GM10266 (cell line): ENCODE measurements around the gene LYST.

Experiments
- DNase-seq: peaks from one replicate; pipeline ENCODE4 v3.0.0; 2012; ENCODE audit errors: extremely low spot score
- TF ChIP-seq, protein P1 (sequence below): IDR thresholded peaks from 2 replicates; pipeline ENCODE4 v1.5.1; 2012; ENCODE audit warnings: mild to moderate bottlenecking, low read depth; ENCODE audit not compliant: control insufficient read depth, insufficient read depth; ENCODE audit errors: missing control alignments

The LYST gene

DNA sequence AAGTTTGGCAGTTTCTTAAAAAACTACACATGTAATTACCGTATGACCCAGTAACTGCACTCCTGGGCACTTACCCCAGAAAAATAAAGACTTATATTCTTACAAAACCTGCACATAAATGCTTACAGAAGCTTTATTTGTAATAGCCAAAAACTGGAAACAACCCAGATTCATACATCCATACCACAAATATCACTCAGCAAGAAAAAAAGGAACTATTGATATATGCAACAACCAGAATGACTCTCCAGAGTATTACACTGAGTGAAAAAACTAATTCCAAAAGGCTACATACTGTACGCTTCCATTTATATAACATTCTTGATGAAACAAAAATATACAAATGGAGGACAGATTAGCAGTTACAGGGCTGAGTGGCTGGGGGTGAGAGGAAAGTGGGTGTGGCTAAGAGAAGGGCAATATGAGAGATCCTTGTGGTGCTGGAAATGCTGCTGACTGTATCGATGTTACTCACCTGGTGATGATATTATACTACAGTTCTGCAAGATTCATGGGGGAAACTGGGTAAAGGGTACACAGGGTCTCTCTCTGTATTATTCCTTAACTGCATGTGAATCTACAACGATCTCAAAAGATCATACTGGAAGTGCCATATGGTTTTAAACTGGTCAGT lies 121.1 kb downstream of the LYST start:
- no peak for DNase-seq
- TF ChIP-seq, protein P1, sequence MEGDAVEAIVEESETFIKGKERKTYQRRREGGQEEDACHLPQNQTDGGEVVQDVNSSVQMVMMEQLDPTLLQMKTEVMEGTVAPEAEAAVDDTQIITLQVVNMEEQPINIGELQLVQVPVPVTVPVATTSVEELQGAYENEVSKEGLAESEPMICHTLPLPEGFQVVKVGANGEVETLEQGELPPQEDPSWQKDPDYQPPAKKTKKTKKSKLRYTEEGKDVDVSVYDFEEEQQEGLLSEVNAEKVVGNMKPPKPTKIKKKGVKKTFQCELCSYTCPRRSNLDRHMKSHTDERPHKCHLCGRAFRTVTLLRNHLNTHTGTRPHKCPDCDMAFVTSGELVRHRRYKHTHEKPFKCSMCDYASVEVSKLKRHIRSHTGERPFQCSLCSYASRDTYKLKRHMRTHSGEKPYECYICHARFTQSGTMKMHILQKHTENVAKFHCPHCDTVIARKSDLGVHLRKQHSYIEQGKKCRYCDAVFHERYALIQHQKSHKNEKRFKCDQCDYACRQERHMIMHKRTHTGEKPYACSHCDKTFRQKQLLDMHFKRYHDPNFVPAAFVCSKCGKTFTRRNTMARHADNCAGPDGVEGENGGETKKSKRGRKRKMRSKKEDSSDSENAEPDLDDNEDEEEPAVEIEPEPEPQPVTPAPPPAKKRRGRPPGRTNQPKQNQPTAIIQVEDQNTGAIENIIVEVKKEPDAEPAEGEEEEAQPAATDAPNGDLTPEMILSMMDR, result no peak

DNA sequence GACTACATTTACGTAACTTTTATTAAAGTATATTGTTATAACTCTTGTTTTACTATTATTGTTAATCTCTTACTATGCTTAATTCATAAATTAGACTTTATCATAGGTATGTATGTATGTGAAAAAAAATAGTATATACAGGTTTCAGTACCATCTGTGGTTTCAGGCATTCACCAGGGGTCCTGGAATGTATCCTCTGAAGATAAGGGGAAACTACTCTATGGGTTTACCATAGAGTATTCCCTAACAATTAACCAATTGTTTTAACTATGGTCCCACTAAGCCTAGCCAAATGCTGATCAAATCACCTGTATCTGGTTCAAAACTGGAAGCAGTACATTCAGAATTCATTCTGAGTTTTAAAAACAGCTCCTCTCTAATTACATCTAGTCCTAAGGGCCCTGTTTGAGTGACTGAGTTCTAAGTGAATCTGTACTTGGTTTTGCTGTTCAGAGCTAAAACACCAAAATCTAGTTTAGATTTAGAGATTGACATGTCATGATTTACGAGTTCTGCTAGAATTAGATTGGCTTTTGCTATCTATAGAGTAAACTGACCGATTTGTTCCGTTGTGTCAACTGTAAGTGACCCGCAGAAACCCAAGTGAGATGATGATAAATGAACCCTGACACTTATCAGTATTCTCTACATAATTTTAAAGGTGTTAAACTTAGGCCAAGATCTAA lies 123.6 kb downstream of the LYST start:
- TF ChIP-seq, protein P1, result no peak
- no peak for DNase-seq

DNA sequence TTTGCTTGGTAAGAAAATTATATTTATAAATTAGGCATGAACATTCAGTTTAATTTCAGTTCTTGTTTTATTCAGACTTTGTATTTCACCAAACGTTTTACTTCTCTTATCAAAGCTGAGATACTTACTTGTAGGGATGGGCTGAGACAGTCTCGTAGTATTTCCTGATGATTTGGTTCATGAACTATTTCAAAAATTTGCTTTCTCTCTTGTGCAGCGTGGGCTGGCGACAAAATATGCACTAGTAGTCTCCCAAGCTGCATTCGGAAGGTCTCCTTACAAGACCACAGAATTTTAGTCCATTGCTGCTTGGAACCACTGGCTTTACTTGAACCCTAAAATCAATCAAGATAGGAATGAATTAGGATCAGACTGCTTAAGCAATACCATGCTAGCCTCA lies 125.4 kb downstream of the LYST start:
- TF ChIP-seq, protein P1, result no peak
- DNase-seq, result no peak

DNA sequence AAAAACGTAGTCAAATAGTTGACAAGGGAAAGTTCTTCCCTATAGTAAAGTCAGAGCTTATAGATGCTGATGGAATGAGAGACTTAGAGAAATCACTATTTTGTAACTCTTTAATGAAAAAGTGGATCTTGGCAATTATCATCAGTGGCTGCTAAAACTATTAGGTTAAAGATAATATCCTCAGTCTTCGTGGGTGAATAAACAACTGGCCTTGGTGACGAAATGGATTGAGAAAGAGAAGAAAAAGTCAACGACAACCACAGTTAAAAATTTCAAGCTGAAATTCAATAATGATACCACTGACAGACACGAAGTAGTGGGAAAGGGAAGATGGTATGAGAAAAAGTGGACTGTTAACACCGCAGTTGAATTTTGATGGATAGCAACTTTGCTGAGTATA lies 127.1 kb downstream of the LYST start:
- TF ChIP-seq, protein P1, result no peak
- DNase-seq, result no peak

DNA sequence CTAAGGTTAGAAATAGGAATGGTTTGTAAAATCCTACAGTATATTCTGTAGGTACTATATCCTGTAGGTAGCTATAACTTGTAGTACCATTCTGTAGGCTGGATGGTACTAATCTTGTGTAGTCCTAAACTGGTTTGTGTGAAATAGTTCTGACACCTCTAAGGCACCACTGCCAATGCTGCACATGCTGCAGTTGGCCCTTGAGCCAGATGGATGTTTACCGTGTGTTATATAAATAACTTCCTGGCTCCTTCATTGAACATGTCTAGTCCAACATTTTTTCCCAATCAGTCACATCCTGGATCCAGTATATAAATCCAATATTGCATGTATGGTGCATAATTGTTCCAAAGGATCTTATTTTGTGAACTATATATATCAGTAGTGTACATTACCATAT lies 127.6 kb downstream of the LYST start:
- DNase-seq, result no peak
- TF ChIP-seq, protein P1, result no peak

DNA sequence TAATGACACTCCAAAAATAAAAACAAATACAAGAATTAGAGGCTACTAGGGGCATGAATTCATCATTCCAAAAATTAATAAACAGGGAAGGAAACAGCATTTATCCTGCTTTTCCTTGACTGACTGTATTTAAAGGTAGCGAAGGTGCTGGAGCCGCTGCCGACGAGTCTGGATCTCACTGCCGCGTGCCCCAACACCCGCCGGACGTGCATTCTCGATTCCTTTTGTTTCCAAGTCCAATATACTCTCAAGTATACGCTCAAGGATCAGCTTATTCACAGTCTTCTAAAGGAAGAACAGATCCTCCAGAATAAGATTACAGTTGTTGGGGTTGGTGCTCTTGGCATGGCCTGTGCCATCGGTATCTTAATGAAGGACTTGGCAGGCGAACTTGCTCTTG lies 129.0 kb downstream of the LYST start:
- DNase-seq, result no peak
- TF ChIP-seq, protein P1, result no peak

DNA sequence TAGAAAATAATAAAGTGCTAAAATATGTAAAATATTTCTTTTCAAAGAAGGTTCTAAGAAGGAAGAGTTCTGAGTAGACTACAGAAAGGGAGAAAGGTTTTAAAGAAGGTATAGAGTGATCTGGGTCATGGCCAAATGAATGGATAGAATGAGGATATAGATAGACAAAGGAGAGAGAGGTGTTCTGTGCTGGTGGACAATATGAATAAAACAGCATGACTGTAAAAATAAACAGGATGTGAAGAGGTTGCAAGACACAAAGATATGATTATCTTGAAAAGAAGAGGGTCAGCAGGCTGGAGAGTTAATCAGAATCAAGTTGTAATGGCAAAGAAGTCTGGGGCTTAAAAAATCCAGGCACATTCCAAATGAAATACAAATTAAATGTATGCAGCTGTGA lies 130.4 kb downstream of the LYST start:
- no peak for DNase-seq
- TF ChIP-seq, protein P1, result no peak
